ENCODE results near the gene COMT. TPM values are rescaled to one million over a fixed set of nuclear protein-coding genes. Genes with fewer than 3 reads are reported as not detected.

COMT gene
- total RNA-seq, 1 donor: 288 TPM

DNA sequence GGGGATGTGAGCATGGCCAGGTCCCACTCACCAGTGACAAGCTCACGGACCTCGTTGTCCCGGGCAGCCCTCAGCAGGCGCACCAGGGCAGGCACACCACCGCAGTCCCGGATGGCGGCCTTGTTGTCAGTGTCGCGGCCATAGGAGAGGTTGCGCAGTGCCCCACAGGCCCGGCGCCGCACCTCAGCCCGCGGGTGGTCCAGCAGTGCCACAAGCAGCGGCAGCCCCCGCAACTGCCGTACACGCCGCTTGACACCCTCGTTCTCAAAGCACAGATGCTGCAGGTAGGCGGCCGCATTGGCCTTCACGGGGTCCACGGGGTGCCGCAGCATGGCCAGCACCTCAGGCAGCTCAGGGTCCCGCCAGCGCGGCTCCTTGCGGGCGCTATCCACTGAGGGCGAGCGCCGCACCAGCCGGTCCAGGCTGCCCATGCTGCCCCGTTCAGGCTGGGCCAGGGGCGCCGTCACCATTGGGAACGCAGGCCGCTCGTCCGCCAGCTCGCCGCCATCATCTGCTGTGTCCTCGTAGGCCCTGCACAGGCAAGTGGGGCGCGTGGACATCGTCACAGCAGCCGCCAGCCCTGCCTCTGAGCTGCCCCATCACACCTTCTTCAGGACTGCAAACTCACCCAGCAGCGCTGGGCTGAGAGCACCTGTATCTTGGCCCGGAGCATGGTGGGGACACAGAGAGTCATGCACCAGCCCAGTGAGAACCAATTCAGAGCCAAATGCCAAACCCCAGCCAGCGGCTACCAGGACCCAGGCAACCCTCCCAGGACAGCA lies 38.3 kb downstream of the COMT start:
- TF ChIP-seq, protein P1, sequence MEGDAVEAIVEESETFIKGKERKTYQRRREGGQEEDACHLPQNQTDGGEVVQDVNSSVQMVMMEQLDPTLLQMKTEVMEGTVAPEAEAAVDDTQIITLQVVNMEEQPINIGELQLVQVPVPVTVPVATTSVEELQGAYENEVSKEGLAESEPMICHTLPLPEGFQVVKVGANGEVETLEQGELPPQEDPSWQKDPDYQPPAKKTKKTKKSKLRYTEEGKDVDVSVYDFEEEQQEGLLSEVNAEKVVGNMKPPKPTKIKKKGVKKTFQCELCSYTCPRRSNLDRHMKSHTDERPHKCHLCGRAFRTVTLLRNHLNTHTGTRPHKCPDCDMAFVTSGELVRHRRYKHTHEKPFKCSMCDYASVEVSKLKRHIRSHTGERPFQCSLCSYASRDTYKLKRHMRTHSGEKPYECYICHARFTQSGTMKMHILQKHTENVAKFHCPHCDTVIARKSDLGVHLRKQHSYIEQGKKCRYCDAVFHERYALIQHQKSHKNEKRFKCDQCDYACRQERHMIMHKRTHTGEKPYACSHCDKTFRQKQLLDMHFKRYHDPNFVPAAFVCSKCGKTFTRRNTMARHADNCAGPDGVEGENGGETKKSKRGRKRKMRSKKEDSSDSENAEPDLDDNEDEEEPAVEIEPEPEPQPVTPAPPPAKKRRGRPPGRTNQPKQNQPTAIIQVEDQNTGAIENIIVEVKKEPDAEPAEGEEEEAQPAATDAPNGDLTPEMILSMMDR (IDR thresholded peaks at IDR 0.05; ENCODE audit: extremely low read depth, low read depth, low read length): no peak
- Histone ChIP-seq H3K4me1 (ENCODE audit: insufficient read depth, low read length) (peaks cover 10% of the 10 kb centered on the region), H3K36me3 (ENCODE audit: insufficient read depth, low read length) (no peaks in the 10 kb centered on the region), H3K4me2 (ENCODE audit: insufficient read depth, low read length) (no peak overlapping the region), H3K27me3 (ENCODE audit: insufficient read depth, low read length) (no peaks in the 10 kb centered on the region), H2AFZ (ENCODE audit: low read length) (no peak overlapping the region), H3K79me2 (ENCODE audit: insufficient read depth, low read length) (peaks cover 8% of the 10 kb centered on the region), H3K27ac (ENCODE audit: low read depth, low read length) (no peak overlapping the region), H3K9me3 (ENCODE audit: low read depth, low read length) (no peaks in the 10 kb centered on the region), H3K4me3 (ENCODE audit: insufficient read depth, low read length) (no peak overlapping the region), H4K20me1 (ENCODE audit: insufficient read depth, low read length) (peaks cover 29% of the 10 kb centered on the region)
- peak; percentile 62 for DNase-seq (ENCODE audit: insufficient read length, low spot score, missing footprints)

DNA sequence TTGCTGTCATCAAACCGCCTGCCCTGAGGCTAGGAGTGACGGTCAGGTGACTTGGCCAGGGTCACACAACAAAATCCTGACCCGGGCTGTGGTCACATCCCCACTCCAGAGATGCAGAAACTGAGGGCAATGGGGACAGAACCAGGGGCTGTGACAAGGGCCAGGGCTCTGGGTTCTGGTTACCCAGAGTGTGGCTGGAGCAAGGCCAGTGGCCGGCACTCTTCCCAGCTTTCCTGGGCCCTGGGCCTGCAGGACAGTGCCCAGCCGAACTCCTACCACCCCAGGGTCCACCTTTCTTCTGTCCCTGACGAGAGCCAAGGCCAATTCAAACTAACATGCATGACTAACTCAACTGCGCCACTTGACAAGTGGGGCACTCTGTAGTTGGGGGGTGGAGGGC lies 39.2 kb downstream of the COMT start:
- Histone ChIP-seq H4K20me1 (ENCODE audit: insufficient read depth, low read length) (peaks cover 35% of the 10 kb centered on the region), H3K4me1 (ENCODE audit: insufficient read depth, low read length) (peaks cover 10% of the 10 kb centered on the region), H3K27ac (ENCODE audit: low read depth, low read length) (no peak overlapping the region), H3K4me3 (ENCODE audit: insufficient read depth, low read length) (no peak overlapping the region), H3K79me2 (ENCODE audit: insufficient read depth, low read length) (peaks cover 12% of the 10 kb centered on the region), H3K27me3 (ENCODE audit: insufficient read depth, low read length) (no peaks in the 10 kb centered on the region), H3K9me3 (ENCODE audit: low read depth, low read length) (no peaks in the 10 kb centered on the region), H3K4me2 (ENCODE audit: insufficient read depth, low read length) (no peak overlapping the region), H2AFZ (ENCODE audit: low read length) (no peak overlapping the region), H3K36me3 (ENCODE audit: insufficient read depth, low read length) (no peaks in the 10 kb centered on the region)
- DNase-seq (ENCODE audit: insufficient read length, low spot score, missing footprints): peak; percentile 68
- TF ChIP-seq, protein P1 (IDR thresholded peaks at IDR 0.05; ENCODE audit: extremely low read depth, low read depth, low read length): no peak

DNA sequence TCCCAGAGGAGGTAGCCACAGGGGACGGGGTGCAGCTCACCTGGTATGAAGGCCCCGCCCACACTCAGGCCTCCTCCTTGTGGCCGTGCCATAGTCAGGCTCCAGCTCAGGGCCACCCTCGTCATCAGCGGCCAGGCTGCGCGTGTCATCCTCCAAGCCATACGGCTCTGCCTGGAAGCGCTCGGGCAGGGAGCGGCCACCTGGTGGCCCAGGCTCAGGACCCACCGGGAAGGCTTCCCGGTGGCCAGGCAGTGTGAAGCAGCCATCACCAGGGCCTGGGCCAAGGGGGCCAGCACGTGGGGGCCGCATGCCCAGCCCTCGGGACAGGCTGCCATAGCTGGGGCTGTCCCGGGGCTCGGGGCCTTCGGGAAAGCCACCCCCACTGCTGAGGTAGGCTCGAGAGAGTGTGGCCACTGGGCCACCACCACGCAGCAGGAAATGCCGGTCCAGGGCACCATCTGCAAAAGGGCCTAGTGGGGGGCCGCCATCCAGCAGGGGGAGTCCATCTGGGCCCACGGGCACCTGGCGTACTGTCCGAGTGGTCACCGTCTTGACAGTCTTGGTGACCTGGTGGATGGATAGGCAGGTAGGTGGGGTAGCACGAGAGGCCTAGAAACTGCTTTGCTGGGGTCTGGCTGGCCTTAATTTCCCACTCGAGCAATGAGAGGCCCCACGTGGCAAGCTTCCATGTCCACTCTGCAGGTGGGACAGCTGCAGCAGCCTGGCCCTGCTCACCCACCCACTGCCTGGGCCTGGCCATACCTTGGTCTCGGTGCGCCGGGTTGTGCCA lies 39.8 kb downstream of the COMT start:
- Histone ChIP-seq H3K4me1 (ENCODE audit: insufficient read depth, low read length) (peaks cover 16% of the 10 kb centered on the region), H3K27ac (ENCODE audit: low read depth, low read length) (no peak overlapping the region), H4K20me1 (ENCODE audit: insufficient read depth, low read length) (peaks cover 40% of the 10 kb centered on the region), H3K4me2 (ENCODE audit: insufficient read depth, low read length) (no peak overlapping the region), H3K79me2 (ENCODE audit: insufficient read depth, low read length) (peaks cover 17% of the 10 kb centered on the region), H3K9me3 (ENCODE audit: low read depth, low read length) (no peaks in the 10 kb centered on the region), H3K27me3 (ENCODE audit: insufficient read depth, low read length) (no peaks in the 10 kb centered on the region), H3K4me3 (ENCODE audit: insufficient read depth, low read length) (no peak overlapping the region), H3K36me3 (ENCODE audit: insufficient read depth, low read length) (no peaks in the 10 kb centered on the region), H2AFZ (ENCODE audit: low read length) (no peak overlapping the region)
- no peak for DNase-seq (ENCODE audit: insufficient read length, low spot score, missing footprints)
- TF ChIP-seq, protein P1 (IDR thresholded peaks at IDR 0.05; ENCODE audit: extremely low read depth, low read depth, low read length): no peak

Data from osteoblast (primary cell).